ENCODE data around the gene C1orf226.

DNA sequence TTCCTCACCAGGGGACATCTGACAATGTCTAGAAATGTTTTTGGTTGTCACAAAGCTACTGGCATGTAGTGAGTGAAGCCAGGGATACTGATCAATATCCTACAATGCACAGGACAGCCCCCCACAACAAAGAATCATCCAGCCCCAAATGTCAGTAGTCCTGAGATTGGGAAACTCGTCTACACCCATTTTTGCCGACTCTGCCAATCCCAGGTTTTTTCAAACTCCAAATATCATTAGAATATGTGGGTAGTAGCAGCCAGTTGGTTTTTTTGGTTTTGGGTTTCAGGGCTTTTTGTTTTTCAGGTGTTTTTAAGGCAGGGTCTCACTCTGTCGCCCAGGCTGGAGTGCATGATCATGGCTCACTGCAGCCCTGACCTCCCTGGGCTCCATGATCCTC is 10.8 kb upstream of the C1orf226 start:
- TF ChIP-seq, protein P1, sequence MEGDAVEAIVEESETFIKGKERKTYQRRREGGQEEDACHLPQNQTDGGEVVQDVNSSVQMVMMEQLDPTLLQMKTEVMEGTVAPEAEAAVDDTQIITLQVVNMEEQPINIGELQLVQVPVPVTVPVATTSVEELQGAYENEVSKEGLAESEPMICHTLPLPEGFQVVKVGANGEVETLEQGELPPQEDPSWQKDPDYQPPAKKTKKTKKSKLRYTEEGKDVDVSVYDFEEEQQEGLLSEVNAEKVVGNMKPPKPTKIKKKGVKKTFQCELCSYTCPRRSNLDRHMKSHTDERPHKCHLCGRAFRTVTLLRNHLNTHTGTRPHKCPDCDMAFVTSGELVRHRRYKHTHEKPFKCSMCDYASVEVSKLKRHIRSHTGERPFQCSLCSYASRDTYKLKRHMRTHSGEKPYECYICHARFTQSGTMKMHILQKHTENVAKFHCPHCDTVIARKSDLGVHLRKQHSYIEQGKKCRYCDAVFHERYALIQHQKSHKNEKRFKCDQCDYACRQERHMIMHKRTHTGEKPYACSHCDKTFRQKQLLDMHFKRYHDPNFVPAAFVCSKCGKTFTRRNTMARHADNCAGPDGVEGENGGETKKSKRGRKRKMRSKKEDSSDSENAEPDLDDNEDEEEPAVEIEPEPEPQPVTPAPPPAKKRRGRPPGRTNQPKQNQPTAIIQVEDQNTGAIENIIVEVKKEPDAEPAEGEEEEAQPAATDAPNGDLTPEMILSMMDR (IDR thresholded peaks at IDR 0.05) = no peak
- no peak for TF ChIP-seq POLR2A (IDR thresholded peaks at IDR 0.05)

Data from thyroid gland (tissue), 4 donors.